Measurements from ENCODE around the gene UNC13D.
A peak's percentile ranks its signal among the peaks of the same experiment; 100 is the strongest.

UNC13D gene

DNA sequence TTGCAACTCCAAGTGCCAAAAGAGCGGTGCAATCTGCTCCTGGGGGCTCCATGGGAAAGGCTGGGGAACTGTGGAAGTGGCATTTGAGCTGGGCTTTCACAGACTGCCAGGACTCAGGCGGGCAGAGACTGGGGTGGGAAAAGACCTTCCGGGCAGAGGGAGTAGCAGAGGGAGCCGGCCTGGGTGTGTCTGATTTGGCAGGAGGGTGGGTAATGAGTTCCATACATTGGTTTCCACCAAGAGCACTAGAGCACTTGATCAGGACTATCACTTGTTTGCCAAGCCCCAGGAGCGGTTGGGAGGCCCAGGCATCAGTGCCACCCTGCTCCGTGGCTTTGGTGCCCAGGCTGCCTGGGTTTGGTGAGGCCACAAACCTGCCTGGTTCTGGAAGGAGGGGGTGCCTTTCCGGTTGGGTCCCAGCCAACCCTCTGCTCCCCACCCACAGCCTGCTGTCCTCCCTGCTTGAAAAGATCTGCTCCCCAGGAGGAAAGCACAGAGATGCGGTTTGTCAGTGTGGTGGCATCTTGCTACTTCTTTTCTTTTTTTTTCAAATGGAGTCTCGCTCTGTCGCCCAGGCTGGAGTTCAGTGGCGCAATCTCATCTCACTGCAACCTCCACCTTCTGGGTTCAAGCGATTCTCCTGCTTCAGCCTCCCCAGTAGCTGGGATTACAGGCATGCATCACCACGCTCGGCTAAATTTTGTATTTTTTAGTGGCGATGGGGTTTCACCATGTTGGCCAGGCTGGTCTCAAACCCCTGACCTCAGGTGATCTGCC, 37.7 kb upstream of the UNC13D start:
- no peak for DNase-seq (ENCODE audit: low read depth, low spot score)
- no peak overlapping the region for H3K4me3 ChIP-seq (ENCODE audit: low read length)
- WGBS (ENCODE audit: insufficient coverage, insufficient read length): no CpG with 5 or more reads among the region's 15 CpGs
- 0 out of 2 replicates have a peak, but pooled peaks cover 1% of the 10 kb centered on the region for H3K4me1 ChIP-seq (ENCODE audit: control insufficient read depth, insufficient read depth, low read length)
- no peak overlapping the region for H3K27ac ChIP-seq (ENCODE audit: low read length)
- no peaks in the 10 kb centered on the region for H3K9me3 ChIP-seq (ENCODE audit: control insufficient read depth, insufficient read depth, low read length)
- H3K36me3 ChIP-seq (ENCODE audit: control insufficient read depth, insufficient read depth, low read length): no peaks in the 10 kb centered on the region
- H3K27me3 ChIP-seq (ENCODE audit: control insufficient read depth, insufficient read depth, low read length): peaks cover 2% of the 10 kb centered on the region; the same call in 1 of the 2 replicates

DNA sequence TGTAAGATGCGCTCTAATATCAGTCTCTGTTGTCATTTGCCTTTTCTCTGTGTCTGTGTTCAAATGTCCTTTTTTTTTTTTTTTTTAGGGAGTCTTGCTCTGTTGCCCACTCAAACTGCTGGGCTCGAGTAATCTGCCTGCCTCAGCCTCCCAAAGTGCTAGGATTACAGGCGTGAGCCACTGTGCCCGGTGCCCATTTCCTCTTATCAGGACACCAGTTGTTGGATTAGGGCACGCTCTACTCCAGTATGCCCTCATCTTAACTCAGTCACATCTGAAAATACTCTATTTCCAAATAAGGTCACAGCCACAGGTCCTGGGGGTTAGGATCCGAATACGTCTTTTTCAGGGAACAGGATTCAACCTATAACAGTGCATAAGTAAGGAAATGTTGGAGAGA, 36.1 kb upstream of the UNC13D start:
- WGBS (ENCODE audit: insufficient coverage, insufficient read length): no CpG with 5 or more reads among the region's 7 CpGs
- H3K27me3 ChIP-seq (ENCODE audit: control insufficient read depth, insufficient read depth, low read length): peaks cover 2% of the 10 kb centered on the region; the same call in 1 of the 2 replicates

DNA sequence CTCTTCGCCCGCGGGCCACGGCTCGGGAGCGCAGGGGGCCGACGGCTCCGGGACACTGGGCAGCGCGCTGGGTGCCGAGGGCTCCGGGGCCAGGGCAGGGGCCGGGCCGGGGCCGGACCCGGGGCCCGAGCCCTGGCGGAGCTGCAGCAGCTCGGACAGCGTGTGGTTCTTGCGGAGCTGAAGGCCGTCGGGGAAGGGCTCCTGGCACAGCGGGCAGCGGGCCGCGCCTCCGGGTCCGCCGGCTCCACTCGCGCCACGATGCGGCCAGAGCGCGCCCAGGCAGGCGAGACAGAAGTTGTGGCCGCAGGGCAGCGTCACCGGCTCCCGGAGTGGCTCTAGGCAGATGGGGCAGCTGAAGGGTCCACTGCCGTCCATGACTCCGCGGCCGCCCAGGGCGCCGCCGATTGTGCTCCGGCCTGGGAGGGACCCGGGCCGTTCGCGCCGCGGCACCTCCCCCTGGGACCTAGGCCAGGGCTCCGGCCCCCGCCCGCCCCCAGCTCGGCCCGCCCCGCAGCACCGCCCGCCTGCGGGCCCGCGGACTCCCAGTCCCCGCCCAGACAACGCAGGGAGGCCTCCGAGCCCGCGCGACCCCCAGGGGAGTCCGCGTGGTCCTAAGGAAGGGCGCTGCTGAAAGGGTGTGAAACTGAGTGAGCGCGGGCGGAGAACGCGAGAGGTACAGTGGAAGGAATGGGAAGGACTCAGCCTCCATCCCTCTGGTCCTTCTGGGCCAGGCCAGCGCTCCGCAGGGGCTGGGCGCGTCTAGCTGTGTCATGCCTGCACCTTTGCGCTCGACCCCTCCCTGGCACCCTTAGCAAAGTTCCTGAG, 34.2 kb upstream of the UNC13D start, which contains the start of gene TRIM47:
TSS of gene TRIM47 (minus strand) at position 408 of the 825 bp plus-strand sequence. CDS start at position 375, 33 bp downstream.
- Histone ChIP-seq H3K4me1 (ENCODE audit: control insufficient read depth, insufficient read depth, low read length) (0 out of 2 replicates have a peak, but pooled peaks cover 6% of the 10 kb centered on the region), H3K27ac (ENCODE audit: low read length) (no peak within 1 kb of the TSS), H3K9me3 (ENCODE audit: control insufficient read depth, insufficient read depth, low read length) (no peaks in the 10 kb centered on the region), H3K27me3 (ENCODE audit: control insufficient read depth, insufficient read depth, low read length) (peaks cover 2% of the 10 kb centered on the region; the same call in 1 of the 2 replicates), H3K4me3 (ENCODE audit: low read length) (peak within 1 kb of the TSS; percentile 43; the same call in 1 of the 2 replicates), H3K36me3 (ENCODE audit: control insufficient read depth, insufficient read depth, low read length) (no peaks in the 10 kb centered on the region)
- no CpG with 5 or more reads among the region's 87 CpGs for WGBS (ENCODE audit: insufficient coverage, insufficient read length)
- DNase-seq (ENCODE audit: low read depth, low spot score): no peak

More for the DNA sequence above, 36.1 kb upstream of the UNC13D start:
- Histone ChIP-seq H3K4me3 (ENCODE audit: low read length) (no peak overlapping the region), H3K36me3 (ENCODE audit: control insufficient read depth, insufficient read depth, low read length) (no peaks in the 10 kb centered on the region), H3K4me1 (ENCODE audit: control insufficient read depth, insufficient read depth, low read length) (0 out of 2 replicates have a peak, but pooled peaks cover 6% of the 10 kb centered on the region), H3K9me3 (ENCODE audit: control insufficient read depth, insufficient read depth, low read length) (no peaks in the 10 kb centered on the region), H3K27ac (ENCODE audit: low read length) (no peak overlapping the region)
- DNase-seq (ENCODE audit: low read depth, low spot score): no peak

DNA sequence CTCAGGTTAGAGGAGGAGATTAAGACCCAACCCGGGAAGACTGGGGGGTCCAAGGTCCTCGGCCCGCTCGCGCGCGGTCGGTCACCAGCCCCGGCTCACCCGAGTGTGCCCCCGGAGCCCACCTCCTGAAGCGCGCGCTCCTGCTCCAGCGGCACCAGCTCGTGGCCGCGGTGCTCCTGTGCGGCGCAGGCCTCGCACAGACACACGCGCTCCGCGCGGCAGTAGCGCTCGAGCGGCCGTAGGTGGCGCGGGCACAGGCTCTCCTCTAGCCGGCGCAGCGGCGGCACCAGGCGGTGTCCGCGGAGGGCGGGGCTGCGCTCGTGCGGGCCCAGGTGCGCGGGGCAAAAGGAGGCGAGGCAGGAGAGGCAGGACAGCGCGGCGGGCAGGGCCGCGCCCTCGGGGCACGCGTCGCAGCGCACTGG, 33.6 kb upstream of the UNC13D start:
- DNase-seq (ENCODE audit: low read depth, low spot score): no peak
- Histone ChIP-seq H3K4me1 (ENCODE audit: control insufficient read depth, insufficient read depth, low read length) (0 out of 2 replicates have a peak, but pooled peaks cover 6% of the 10 kb centered on the region), H3K9me3 (ENCODE audit: control insufficient read depth, insufficient read depth, low read length) (no peaks in the 10 kb centered on the region), H3K4me3 (ENCODE audit: low read length) (peak overlapping the region; percentile 43; the same call in 1 of the 2 replicates), H3K27ac (ENCODE audit: low read length) (no peak overlapping the region), H3K27me3 (ENCODE audit: control insufficient read depth, insufficient read depth, low read length) (peaks cover 2% of the 10 kb centered on the region; the same call in 1 of the 2 replicates), H3K36me3 (ENCODE audit: control insufficient read depth, insufficient read depth, low read length) (no peaks in the 10 kb centered on the region)
- no CpG with 5 or more reads among the region's 56 CpGs for WGBS (ENCODE audit: insufficient coverage, insufficient read length)

DNA sequence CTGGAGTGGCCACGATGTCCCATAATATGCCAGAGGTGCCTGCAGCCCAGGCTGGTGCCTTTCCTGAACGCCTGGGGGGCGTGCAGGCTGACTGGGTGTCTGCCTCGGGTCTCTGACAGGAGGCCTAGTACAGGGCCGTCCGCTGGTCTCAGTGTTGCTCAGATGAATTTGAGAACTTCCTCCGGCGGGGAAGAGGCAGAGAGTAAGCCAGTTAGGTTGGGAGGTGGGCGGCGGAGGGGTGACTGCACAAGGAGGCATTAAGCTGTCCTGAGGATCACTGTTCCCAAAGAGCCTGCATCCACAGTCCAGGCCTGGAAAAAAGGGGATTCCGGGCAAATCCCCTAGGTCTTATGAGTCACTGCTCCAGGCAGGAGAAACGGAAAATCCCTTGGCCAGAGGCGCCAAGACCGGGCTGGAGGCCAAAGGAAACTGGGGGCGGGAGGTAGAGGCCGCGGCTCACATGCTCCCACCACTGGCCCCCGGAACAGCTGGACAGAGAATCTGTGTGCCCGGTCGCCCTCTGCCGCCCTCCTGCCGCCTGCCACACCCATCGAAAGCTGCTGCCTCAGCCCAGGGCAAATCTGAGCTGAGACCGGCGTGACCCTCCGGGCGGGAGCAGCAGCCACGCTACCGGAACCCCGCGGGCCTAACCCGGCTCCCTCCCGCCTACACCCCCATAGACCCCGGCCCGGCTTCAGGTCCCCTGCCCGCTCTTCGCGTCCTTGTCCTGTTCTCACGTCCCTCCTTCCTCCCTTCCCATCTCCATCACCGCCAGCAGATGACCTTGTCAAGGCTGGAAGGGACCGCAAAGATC, 32.9 kb upstream of the UNC13D start:
- WGBS (ENCODE audit: insufficient coverage, insufficient read length): no CpG with 5 or more reads among the region's 41 CpGs
- H3K4me3 ChIP-seq (ENCODE audit: low read length): peak overlapping the region; percentile 43; the same call in 1 of the 2 replicates
- no peak overlapping the region for H3K27ac ChIP-seq (ENCODE audit: low read length)
- no peak for DNase-seq (ENCODE audit: low read depth, low spot score)
- H3K36me3 ChIP-seq (ENCODE audit: control insufficient read depth, insufficient read depth, low read length): no peaks in the 10 kb centered on the region
- no peaks in the 10 kb centered on the region for H3K9me3 ChIP-seq (ENCODE audit: control insufficient read depth, insufficient read depth, low read length)
- peaks cover 7% of the 10 kb centered on the region; the same call in 1 of the 2 replicates for H3K4me1 ChIP-seq (ENCODE audit: control insufficient read depth, insufficient read depth, low read length)
- H3K27me3 ChIP-seq (ENCODE audit: control insufficient read depth, insufficient read depth, low read length): peaks cover 2% of the 10 kb centered on the region; the same call in 1 of the 2 replicates

DNA sequence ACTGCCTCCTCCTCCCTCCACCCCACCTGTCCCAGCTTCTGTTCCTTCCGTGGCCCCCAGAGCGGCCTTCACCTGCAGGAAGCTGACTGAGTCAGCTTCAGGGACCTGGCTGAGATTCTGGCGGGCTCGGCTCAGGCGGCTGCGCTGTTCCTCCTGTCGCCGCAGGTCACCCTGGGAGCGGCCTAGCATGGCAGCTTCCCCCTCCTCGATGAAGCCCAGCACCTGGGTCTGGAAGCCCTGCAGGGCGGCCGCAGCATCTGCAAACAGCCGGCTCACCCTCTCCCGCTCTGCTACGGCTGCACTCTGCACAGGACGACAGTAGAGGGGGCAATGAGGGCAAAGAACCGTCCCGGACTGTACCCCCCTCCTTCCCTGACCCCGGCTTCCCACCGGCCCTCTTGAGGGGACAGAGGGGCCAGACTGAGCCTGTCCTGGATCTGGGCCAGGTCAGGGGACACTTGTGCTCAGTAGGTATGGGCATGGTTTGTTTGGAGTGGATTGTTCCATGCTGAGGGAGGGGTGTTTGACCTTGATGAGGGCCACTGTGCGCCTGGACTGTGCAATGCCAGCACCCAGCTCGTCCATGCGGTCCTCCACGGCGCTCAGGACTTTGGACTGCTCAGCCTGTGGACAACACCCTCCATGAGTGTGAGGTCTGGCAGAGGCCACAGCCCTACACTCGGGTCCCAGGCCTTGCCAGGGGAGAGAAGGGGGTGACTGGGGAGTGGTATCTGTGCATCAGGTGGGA, 32.2 kb upstream of the UNC13D start:
- Histone ChIP-seq H3K4me1 (ENCODE audit: control insufficient read depth, insufficient read depth, low read length) (peaks cover 7% of the 10 kb centered on the region; the same call in 1 of the 2 replicates), H3K4me3 (ENCODE audit: low read length) (no peak overlapping the region), H3K36me3 (ENCODE audit: control insufficient read depth, insufficient read depth, low read length) (no peaks in the 10 kb centered on the region), H3K9me3 (ENCODE audit: control insufficient read depth, insufficient read depth, low read length) (no peaks in the 10 kb centered on the region), H3K27ac (ENCODE audit: low read length) (no peak overlapping the region), H3K27me3 (ENCODE audit: control insufficient read depth, insufficient read depth, low read length) (peaks cover 2% of the 10 kb centered on the region; the same call in 1 of the 2 replicates)
- DNase-seq (ENCODE audit: low read depth, low spot score): no peak
- no CpG with 5 or more reads among the region's 26 CpGs for WGBS (ENCODE audit: insufficient coverage, insufficient read length)

DNA sequence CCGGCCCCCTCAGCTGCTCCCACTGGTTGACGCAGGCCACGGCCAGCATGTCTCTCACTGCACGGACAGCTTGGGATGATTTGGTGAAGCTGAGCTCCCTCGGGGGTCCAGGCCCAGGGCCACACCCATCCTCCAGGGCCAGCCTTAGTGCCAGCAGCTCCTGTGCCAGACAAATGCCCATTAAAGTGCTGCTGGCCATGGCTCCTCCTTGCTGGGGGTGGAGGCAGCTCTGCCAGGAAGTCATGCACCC, 31.7 kb upstream of the UNC13D start:
- H3K27me3 ChIP-seq (ENCODE audit: control insufficient read depth, insufficient read depth, low read length): peaks cover 2% of the 10 kb centered on the region; the same call in 1 of the 2 replicates
- WGBS (ENCODE audit: insufficient coverage, insufficient read length): no CpG with 5 or more reads among the region's 5 CpGs
- no peaks in the 10 kb centered on the region for H3K36me3 ChIP-seq (ENCODE audit: control insufficient read depth, insufficient read depth, low read length)
- H3K27ac ChIP-seq (ENCODE audit: low read length): no peak overlapping the region
- no peak overlapping the region for H3K4me3 ChIP-seq (ENCODE audit: low read length)
- no peaks in the 10 kb centered on the region for H3K9me3 ChIP-seq (ENCODE audit: control insufficient read depth, insufficient read depth, low read length)
- no peak for DNase-seq (ENCODE audit: low read depth, low spot score)
- H3K4me1 ChIP-seq (ENCODE audit: control insufficient read depth, insufficient read depth, low read length): peaks cover 7% of the 10 kb centered on the region; the same call in 1 of the 2 replicates

DNA sequence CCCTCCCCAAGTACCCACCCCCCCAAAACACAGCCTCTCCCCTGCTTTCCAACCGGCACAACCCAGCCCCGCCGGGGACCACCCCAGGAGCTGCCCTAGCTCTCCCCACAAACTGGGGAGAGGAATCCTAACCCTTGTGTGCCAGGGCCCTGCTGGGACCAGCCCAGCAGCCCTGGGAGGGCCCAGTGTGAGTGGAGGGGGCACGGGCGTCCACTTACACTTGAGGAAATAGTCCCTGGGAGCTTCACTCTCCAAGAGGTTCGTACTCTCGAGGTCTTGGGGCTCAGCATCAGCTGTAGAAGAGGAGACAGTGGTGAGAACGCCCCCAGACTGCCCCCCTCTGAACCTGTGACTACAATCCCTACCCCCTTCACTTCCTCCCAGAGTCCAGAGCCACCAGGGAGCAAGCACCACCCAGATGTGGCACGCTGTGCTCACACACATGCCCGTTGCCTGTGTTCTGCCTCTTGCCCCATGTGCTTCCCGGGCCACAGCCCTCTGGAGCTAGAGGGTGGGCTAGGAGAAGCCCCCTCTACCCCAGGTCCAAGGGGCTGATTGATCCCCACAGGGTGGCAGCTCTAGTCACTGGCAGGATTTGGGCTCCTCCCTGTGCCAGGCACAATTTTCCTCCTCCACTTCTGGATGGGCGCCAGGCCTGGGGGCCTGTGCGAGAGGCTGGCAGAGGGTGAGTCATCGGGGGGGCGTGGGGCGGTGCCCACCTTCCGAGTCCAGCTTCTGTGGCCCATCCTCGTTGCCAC, 31.2 kb upstream of the UNC13D start:
- Histone ChIP-seq H3K9me3 (ENCODE audit: control insufficient read depth, insufficient read depth, low read length) (no peaks in the 10 kb centered on the region), H3K36me3 (ENCODE audit: control insufficient read depth, insufficient read depth, low read length) (no peaks in the 10 kb centered on the region), H3K27ac (ENCODE audit: low read length) (no peak overlapping the region), H3K27me3 (ENCODE audit: control insufficient read depth, insufficient read depth, low read length) (peaks cover 2% of the 10 kb centered on the region; the same call in 1 of the 2 replicates), H3K4me1 (ENCODE audit: control insufficient read depth, insufficient read depth, low read length) (peaks cover 7% of the 10 kb centered on the region; the same call in 1 of the 2 replicates), H3K4me3 (ENCODE audit: low read length) (no peak overlapping the region)
- WGBS (ENCODE audit: insufficient coverage, insufficient read length): no CpG with 5 or more reads among the region's 18 CpGs
- no peak for DNase-seq (ENCODE audit: low read depth, low spot score)

Data from iPS DF 6.9 (cell line).